Vagina (tissue), 2 donors: Measurements from ENCODE around the gene POGLUT3.

Experiments
- POLR2A ChIP-seq, 2 donors: fragments of 450-650 bp; IDR thresholded peaks; one replicate each; pipeline ENCODE4 v1.6.1; 2017; ENCODE audit warnings: antibody characterized with exemption in 2 of 2, mild to moderate bottlenecking in 2 of 2, moderate library complexity in 2 of 2
- TF ChIP-seq, protein P1 (sequence below), 3 experiments: fragments of 450-650 bp in 2 of 3; fragments of 200-600 bp in 1 of 3; sonication (generic) in 1 of 3; IDR thresholded peaks; one replicate each; pipeline ENCODE4 v1.5.1; 2017 to 2019; ENCODE audit warnings: antibody characterized with exemption in 3 of 3, mild to moderate bottlenecking in 2 of 3, moderate library complexity in 2 of 3

DNA sequence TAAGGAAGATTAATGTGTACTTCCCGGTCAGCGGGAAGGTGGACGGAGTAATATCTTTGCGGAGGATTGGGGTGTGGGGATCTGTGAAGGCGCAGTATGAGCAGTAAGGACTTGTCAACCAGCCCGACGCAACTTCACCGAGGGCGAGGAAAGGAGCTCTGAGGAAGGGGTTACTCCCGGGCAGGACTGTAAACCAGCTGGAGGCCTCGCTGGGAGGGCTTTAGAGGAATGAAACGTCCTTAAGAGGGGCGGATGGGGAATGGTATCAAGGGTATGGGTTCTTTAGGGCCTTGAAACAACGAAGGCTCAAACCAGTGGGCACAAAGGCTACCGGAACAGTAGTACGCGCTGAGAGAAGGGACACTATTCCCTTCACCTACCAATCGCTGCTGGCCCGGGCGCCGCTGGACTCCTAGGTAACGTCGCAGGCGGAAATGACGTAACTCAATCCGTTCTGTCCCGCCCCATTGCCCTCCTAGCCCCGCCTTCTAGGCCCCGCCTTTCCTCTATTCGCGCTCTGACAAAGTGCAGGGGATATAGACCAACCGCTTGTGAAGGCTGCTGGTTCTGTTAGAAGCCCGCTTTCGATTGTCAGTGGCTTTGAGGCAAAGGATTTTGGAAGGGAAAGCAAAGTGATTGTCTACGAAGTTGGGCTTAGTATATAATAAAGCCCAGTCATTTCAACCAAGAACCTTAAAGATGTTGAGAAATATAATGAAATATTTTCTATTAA, 30.9 kb downstream of the POGLUT3 start, which contains the start of gene C11orf65:
- TF ChIP-seq, protein P1, sequence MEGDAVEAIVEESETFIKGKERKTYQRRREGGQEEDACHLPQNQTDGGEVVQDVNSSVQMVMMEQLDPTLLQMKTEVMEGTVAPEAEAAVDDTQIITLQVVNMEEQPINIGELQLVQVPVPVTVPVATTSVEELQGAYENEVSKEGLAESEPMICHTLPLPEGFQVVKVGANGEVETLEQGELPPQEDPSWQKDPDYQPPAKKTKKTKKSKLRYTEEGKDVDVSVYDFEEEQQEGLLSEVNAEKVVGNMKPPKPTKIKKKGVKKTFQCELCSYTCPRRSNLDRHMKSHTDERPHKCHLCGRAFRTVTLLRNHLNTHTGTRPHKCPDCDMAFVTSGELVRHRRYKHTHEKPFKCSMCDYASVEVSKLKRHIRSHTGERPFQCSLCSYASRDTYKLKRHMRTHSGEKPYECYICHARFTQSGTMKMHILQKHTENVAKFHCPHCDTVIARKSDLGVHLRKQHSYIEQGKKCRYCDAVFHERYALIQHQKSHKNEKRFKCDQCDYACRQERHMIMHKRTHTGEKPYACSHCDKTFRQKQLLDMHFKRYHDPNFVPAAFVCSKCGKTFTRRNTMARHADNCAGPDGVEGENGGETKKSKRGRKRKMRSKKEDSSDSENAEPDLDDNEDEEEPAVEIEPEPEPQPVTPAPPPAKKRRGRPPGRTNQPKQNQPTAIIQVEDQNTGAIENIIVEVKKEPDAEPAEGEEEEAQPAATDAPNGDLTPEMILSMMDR (IDR thresholded peaks at IDR 0.05) = peak in 1 of 3 experiments; percentile 4
- peak in 1 of 2 donors; percentile 98 for TF ChIP-seq POLR2A (IDR thresholded peaks at IDR 0.05)
